ENCODE results near the gene ITM2C.

ITM2C gene

DNA sequence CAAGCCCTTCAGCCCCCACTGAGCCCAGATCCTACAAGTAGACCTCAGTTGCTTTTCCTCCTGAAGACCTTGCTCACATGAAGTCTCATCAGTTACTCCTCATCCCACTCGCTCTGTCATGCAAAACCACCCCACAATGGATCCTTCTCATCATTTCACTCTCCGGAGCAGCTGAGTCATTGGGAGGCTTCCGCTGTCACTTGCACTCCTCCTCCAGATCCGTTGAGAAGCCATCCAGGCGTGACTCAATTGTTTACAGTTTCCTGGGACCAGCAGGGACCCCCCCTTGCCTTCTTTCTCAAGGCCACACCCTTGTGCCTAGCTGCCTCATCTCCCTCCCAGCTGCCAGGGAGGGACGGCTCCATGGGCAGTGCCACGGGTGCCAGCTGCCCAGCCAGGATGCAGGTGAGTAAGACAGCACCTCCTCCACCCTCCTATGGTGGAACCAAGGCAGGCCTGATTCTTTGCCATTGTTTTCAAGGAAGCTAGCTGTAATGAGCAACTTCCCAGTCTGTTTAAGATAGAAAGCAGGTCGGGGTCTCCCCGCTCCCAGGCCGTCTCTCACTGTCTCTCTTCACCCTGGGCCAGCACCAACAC is 44.0 kb downstream of the ITM2C start:
- DNase-seq, result peak; percentile 91

DNA sequence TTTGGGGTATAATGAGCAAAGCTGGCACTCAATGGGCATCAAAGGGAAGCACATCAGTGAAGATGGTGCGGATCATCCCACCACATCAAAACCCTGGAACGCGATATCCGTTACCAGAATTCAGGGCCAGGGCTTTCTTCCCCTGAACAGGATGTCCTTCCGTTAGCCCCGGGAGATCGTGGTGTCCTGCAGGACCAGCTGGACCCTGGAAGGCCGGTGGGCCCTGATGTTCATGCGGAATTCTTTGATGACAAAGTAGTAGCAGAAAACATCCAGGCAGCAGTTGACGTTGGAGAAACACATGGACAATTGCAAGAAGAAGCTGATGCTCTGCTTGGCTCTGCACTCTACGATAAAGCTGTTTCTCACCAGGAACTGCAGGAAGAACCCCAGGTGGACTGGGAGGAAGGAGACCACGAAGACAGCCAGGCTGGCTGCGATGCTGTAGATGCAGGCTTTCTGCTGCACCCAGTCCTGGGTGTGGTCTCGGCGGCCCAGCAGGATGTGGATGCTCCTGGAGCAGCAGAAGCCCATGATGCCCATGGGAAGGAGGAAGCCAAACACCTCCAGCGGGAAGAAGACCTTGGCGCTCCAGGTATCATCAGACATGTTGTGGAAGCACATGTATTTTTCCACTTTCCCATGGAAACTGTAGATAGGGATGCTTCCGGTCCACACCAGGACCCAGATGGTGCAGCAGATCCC is 45.3 kb downstream of the ITM2C start:
- DNase-seq, result no peak

DNA sequence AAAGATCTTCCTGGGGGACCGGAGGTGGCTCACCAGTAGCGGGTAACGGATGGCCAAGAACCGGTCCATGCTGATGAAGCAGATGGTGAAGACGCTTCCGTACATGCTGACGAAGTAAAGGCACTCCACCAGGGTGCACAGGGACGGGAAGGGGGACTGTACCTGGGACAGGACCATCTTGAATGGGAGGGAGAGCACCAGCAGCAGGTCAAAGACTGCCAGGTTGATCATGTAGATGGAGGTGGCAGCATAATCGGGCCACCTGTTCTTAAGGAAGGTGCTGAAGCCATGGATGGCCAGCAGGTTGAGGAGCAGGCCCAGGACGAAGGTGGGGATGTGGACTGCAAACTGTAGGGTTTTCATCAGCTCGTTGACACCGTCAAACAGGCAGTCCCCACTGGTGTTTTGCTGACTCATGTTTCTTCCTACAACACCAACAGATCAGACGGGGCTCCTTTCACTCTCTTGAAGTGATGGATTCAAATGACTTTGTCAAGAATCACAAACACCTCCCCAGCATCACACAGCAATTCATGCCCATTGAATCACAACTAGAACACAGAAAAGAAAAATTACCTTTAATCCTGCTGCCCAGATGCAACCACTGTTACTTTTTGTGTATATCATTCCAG is 45.9 kb downstream of the ITM2C start:
- DNase-seq, result no peak

DNA sequence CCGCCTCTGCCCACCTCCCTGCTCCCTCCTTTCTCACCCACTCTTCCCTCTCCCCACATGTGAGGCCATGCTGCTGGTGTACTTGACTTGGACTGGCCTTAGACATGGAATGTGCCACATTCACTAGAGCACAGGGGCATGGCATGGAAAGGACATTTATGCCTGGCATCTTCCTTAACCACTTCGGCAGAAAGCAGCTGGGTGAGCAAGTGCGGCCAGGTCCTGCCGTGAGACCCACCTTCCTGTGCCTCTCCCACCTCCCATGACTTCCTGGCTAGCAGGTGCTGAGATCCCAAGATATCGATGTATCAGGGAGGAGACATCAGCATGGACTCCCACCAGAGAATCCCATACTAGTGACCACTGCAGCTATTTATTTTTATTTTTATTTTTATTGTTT is 47.3 kb downstream of the ITM2C start:
- DNase-seq, result no peak

DNA sequence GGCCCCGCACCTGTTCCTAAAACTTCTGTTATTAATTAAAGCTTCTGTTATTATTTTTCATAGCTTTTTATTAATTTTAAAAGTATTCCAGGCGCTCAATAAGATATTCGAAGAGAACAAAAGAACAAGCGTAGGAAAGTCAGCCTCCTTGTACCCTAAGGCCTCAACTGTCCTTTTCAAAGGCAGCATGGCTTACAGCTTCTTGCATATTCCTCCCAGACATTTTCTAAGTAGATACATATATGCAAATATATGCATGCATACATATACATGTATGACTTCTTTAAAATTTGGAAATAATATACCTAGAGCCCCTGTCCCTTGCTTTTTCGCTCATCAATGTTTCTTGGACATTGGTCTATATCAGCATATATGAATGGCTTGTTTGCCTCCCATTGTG is 48.0 kb downstream of the ITM2C start:
- no peak for DNase-seq

DNA sequence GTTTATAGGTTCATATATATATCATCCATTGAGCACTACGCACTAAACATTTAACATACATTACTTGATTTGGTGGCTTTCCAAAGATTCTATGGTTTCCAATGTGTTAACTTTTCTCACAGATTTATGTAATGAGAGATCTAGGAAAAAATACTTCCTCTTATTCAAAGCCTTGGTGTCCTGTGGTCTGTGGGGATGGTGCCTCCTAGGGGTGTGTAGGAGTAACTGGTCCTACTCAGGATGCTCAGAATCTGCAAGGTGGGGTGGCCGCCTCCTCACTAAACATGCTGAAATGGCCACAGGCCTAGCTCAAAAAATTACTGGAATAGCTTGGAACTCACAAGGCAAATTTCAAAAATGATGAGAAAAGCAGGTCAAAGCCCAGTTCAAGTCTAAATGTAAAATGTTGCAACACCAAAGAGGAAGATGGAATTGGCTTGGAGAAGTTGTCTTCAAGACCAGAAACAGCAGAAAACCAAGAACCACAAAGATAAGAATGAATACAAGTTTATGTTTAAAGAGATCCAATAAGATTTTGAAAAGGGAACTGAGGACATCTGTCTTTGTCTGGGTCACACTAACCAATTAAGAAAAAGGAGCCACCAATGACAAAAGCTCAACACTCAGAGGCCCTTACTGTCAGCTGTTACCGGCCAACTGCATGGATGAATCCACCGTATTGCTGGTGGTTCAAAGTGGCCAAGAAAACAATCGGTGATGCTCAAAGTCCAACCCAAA is 48.8 kb downstream of the ITM2C start:
- DNase-seq, result peak; percentile 3

DNA sequence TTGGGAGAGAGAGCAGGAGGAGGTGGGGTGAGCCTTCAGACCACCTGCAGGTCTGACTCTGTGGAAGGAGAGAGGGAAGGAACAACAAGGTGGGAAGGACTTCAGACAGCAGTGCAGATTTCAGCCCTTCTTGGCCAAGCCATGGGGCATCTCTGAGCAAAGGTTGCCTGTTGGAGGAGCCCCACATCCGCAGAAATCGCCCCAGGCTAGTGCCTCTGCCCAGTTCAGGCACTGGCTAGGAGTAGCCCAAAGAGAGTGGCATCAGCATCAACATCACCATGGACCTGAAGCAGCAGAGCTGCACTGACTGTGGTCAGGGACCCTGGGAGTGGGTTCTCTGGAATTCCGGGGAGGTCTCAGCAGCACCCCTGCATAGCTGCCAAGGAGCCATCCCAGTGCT is 50.1 kb downstream of the ITM2C start:
- DNase-seq, result no peak

DNA sequence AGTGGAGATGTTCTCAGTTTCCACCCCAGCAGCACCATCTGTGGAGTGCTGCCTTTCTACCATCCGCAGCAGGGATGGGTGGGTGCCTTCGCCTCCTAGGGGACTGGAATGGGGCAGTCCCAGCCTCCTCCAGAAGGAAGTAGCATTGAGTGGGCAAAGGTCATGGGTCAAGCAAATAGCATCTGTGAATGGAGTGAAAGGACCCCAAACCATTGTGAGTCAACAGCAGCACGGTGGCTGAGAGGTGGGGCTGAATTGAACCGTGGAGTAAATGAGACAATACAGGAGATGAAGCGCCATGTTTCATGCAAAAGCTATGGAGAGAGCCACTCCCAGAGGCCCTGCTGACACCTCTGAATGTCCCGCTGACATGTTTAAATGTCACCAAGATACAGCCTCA is 50.6 kb downstream of the ITM2C start:
- no peak for DNase-seq

DNA sequence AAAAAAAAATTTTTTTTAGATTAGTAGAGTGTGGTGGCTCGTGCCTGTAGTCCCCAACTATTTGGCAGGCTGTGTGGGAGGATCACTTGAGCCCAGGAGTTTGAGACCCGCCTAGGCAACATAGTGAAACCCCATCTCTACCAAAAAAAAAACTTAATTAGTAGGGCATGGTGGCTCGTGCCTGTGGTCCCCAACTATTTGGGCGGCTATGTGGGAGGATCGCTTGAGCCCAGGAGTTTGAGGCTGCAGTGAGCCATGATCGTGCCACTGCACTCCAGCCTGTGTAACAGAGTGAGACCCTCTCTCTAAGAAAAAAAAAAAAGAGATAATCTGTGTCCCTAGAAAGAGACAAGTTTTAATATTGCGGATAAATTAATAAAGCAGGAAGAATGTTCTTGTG is 51.5 kb downstream of the ITM2C start:
- DNase-seq, result no peak

DNA sequence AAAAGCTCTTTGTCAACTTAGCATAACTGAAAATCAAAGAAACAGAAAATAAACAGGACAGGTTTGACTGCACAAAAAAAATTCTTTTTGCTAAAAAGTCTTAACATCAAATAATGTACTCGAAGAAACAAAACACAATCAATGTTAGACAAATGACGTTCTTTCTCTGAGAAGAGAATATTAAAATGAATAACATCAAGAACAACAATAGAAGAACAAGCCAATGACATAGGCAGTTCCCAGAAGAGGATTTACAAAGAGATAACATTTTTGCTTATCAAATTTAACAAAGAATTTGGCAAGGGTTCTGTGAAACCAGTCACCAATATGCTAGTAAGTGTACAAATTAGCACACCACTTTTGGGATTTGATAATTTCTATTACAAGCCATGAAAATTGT is 54.5 kb downstream of the ITM2C start:
- no peak for DNase-seq

DNA sequence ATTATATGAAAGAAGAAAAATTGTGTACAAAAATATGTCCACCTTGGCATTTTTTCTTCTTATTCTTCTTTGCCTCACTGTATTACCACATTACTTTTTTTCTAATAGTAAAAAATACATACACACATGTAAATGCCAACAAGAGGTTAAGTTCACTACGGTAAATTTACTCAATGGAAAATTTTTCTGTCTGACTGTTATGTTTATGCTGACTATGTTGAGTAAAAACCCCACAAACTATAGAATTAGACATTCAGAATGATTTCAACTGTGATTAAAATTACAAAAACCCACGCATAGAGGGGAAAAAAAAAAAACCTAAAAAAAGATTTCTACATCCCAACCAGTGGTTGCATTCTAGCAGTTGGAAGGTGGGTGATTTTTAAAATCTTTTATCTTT is 54.9 kb downstream of the ITM2C start:
- no peak for DNase-seq

DNA sequence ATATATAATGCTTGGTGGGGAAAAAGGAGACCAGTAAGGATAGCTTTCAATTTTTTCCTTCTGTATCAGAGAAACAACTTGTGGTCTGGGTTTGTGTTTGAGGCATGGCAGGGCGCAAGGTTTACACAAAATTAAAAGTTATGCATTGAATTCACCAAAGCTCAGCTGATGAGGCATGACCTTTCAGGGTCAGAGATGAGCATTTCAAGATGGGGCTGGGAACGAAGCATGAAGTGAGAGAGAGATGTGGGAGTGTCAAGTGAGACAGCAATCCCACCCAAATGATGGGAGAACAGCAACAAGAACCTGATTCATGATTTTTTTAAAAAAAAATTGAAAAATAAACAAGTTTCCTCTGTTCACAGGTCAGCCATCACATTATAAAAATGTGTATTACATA is 55.4 kb downstream of the ITM2C start:
- DNase-seq, result no peak

DNA sequence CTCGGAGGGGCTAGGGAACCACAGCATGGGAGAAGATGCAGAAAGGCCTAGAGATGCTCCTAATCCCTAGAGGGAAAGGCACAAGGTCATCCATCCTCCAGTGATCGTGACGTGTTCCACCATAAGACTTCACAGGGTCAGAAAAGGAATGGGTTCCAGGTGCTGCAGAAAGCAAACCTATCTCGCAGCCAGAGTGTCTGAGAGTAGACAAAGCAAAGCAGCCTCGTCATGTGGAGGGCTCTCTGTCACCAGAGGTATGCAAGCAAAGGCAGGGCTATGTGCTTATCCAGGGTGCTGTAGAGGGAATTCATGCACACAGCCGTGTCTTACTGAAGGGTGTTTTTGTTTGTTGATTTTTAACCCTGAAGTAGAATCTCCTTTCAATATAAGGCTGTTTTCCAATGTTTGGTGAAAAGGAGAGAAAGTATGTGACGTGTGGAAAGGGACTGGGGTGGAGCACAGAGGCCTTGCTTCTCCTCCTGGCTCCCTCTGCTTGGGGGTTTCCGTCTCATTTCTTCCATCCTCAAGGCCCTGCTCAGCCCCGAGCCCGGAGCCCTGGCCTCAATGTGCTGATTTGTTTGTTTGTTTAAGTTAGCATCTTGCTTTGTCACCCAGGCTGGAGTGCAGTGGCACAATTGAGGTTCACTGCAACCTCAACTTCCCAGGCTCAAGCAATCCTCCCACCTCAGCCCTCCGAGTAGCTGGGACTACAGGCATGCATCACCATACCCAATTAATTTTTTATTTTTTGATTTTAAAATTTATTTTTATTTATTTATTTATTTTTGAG is 57.3 kb downstream of the ITM2C start:
- no peak for DNase-seq

DNA sequence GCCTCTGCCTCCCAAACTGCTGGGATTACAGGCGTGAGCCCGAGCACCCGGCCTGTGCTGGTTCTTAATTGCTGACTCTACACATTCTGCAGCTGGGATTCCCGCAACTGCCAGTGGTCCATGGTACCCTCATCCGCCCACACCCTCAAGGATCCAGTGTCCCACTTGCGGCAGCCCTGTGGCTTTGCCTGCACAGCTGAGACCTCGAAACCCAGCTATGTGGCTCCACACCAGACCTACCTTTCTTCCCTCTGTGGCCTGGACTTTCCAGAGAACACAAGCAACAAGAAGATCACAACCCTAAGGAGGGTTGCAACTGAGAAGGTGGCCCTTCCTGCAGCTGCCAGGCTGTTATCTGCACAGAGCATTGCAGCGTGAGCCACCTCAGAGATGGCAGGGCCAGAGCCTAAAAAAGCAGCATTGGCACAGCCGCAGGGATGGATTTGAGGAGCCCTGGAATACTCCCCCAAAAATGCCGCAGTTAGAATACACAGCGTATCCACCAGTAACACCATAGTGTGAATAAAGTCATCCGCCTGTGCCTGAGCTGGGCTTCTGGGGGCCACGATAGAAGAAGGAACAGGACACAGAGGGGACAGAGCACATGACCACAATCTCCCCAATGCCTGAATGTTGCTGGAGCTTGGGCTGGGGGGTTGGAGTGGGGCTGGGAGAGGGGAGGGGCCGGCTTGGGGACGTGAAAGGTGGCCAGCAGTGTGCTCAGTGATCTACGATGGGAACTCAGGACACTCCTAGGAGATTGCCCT is 58.4 kb downstream of the ITM2C start:
- no peak for DNase-seq

DNA sequence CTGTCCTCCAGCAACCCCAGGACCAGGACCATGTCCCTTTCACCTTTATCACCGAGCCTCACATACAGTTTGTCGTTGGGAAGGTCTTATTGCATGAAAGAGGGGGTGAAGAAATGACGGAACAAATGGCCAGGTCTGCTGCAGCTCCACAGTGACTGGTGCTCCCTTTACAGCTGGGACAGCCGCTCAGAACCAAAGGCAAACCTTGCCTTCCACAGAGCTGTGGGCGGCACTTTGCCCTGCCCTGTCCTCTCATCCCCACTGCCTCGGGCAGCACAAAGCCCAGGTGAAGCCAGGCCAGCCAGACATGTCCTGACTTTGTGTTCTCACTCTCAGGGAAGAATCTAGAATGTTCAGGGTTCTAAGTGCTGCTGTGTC is 59.3 kb downstream of the ITM2C start:
- no peak for DNase-seq

DNA sequence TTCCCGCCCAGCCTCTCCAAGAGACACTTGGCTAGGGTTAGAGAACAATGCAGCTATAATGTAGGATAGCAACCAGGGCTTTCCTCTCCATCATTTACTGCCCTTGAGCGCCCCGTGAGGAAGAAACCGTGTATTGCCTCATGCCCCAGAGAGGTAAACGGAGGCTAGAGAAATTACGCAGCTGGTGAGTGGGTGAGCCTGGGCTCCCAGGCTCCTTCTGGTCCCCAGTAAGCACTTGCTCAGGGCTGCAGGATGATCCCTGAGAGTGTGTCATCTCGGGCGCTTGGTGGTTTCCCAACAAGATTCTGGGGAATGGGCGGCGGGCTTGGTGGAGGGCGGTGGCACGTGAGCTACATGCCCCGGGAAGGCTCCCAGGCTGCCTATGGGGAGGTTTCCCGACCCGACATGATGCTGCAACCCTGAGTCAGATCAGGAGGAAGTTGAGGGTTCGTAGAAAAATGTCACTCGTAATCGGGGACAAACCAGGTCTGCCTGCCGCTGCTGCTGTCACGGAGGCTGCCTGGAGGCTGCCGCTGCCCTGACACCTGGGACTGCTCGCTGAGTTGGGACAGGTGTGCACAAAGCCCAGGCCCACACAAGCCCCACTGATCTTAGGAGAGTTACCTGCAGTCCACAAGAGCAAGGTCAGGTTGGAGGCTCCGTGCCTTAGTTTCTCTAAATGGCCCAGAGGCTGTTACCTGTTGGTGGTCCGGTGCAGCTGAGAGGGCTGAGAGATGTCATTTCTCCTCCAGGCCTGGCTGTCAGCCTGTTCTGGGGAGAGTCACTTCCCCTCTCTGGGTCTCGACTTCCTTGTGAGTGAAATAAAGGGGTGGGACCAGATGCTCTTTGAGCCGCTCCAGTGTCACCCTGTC is 60.0 kb downstream of the ITM2C start, which contains the start of gene GPR55:
Gene GPR55 (minus strand): TSS at position 773 of the 872 bp plus-strand sequence. CDS start 14,280 bp downstream, outside the sequence.
- no peak for DNase-seq

DNA sequence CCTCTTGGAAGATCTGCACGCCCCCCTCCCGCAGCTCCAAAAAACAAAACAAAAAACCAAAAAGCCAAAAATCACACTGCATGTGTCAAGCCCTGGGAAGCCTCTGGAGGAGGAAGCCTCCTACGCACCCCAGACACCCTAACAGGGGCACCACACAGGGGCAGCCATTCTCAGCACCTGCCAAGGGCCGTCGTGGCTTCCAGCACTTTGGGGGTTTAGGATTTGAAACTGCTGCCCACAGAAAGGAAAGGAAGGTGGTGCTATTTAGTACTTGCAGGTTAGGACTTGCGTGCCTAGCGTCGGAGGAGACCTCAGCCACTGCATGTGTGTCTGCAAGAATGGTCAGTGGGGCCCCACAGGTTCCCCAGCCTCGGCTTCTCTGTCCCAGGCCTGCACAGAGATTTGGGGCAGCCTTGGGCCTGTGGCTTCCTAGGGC is 60.7 kb downstream of the ITM2C start:
- DNase-seq, result no peak

DNA sequence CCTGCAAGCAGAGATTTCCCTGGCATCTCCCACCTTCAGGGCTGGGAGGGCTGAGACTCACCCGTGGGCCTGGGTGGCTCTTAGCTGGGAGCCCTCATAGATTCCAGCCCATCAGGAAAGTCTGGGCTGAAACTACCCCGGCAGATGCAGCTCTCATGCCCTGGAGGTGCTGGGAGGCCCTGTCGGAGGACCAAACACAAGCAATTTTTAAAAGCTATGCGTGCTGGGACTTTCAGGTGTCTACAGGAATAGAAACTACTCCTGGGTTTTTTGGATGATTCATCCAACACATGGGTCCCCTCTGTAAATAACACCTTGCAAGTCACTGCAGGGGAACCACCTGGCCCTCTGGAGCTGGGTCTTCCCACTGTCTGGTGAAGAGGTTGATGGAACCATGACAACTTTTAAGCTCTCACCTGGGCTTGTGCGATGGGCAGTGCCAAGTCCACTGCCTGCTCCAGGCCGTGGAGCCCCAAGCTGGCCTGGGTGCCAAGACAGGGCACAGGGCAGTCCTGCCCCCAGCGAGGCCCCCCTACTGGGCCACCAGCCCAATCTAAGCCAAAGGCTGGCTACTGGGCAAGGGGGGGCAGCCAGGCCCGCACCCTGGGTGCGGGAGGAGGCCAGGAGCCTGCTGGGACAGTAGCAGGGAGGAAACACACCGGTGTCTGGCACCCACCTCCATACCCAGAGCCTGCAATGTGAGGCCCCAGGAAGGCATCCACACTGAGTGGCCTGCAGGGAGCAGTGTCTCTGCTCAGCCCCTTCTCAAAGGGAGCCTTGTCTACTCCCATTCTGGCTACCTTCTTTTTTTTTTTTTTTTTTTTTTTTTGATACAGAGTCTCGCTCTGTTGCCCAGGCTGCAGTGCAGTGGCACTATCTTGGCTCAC is 61.4 kb downstream of the ITM2C start:
- no peak for DNase-seq

DNA sequence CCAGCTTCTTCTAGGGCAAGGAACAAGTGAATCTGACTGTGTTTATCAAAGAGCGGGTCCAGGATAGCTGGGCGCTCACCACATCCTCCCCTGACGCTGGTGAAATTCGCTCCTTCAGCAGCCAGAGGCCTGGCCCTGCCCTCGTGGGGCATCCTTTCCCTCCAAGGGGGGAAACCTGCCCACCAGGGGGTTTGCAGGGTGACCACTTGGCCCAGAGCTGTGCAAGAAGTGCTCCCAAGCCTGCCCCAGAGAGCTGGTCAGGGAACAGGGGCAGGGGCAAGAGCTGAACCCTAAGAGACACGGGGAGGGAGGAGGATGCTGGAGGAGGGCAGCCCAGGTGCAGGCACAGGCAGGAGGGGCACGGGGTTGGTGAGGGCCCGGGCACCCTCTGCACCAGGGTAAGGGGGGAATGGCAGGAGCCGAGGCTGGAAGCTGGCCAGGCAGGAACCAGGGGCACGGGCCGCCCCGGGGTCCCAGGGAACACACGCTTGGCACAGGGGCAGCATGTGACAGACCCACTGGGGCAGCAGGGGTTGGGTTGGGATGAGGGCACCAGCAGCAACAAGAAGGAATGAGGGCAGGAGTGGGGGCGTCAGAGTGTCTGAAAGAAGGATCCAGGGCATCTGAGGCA is 63.1 kb downstream of the ITM2C start:
- DNase-seq, result no peak
